ENCODE results near the gene SPATA13.

SPATA13 gene

GRCh38 chr13:24183741-24184182, 23.2 kb downstream of the SPATA13 start:
- TF ChIP-seq CREB1 (IDR thresholded peaks at IDR 0.05; ENCODE audit: low read depth) (no peak), NFIC (IDR thresholded peaks at IDR 0.05) (no peak), TCF12 (IDR thresholded peaks at IDR 0.05; ENCODE audit: low read depth) (no peak), CEBPB (IDR thresholded peaks at IDR 0.05) (no peak), ZBTB7A (IDR thresholded peaks at IDR 0.05; ENCODE audit: low read depth) (no peak), EGR1 (IDR thresholded peaks at IDR 0.05) (no peak), TAF1 (IDR thresholded peaks at IDR 0.05; ENCODE audit: low read depth) (no peak), YY1 (IDR thresholded peaks at IDR 0.05; ENCODE audit: low read depth) (no peak), TEAD4 (IDR thresholded peaks at IDR 0.05) (no peak), FOXM1 (IDR thresholded peaks at IDR 0.05; ENCODE audit: borderline replicate concordance, low read depth) (no peak), REST (IDR thresholded peaks at IDR 0.05; ENCODE audit: low read depth) (no peak)
- TF ChIP-seq, protein P1, sequence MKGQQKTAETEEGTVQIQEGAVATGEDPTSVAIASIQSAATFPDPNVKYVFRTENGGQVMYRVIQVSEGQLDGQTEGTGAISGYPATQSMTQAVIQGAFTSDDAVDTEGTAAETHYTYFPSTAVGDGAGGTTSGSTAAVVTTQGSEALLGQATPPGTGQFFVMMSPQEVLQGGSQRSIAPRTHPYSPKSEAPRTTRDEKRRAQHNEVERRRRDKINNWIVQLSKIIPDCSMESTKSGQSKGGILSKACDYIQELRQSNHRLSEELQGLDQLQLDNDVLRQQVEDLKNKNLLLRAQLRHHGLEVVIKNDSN (IDR thresholded peaks at IDR 0.05): no peak
- TF ChIP-seq, protein P2, sequence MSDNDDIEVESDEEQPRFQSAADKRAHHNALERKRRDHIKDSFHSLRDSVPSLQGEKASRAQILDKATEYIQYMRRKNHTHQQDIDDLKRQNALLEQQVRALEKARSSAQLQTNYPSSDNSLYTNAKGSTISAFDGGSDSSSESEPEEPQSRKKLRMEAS (IDR thresholded peaks at IDR 0.05): no peak

GRCh38 chr13:24184265-24184841, 23.8 kb downstream of the SPATA13 start:
- TF ChIP-seq RAD21 (IDR thresholded peaks at IDR 0.05; ENCODE audit: low read depth) (no peak), NFIC (IDR thresholded peaks at IDR 0.05) (no peak), REST (IDR thresholded peaks at IDR 0.05; ENCODE audit: low read depth) (no peak), EGR1 (IDR thresholded peaks at IDR 0.05) (no peak), CEBPB (IDR thresholded peaks at IDR 0.05) (no peak), ZBTB7A (IDR thresholded peaks at IDR 0.05; ENCODE audit: low read depth) (no peak)
- TF ChIP-seq, protein P2 (IDR thresholded peaks at IDR 0.05): no peak

DNA sequence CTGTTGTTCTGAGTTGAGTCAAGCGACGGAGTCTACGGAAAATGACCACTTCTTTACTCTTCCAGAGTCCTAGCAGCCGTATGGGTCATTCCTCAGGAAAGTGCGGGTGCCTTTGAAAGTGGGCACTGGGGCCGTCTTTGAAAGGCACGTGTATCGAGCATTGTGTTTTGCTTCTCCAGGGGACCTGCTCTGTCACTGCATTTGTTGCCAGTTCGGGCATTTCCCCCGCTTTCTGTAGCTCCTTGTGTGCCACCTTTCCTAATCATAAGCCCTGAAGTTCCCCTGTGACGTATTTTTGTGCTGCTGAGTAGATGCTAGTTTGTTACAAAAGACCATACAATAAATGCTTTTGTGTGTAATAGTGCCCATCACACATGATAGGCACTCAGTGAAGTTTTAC, 24.4 kb downstream of the SPATA13 start:
- TF ChIP-seq, protein P1 (IDR thresholded peaks at IDR 0.05): no peak
- no peak for TF ChIP-seq EP300 (IDR thresholded peaks at IDR 0.05; ENCODE audit: borderline replicate concordance)
- no peak for TF ChIP-seq RAD21 (IDR thresholded peaks at IDR 0.05; ENCODE audit: low read depth)
- no peak for TF ChIP-seq EGR1 (IDR thresholded peaks at IDR 0.05)
- no peak for TF ChIP-seq TCF12 (IDR thresholded peaks at IDR 0.05; ENCODE audit: low read depth)
- no peak for TF ChIP-seq NFIC (IDR thresholded peaks at IDR 0.05)

DNA sequence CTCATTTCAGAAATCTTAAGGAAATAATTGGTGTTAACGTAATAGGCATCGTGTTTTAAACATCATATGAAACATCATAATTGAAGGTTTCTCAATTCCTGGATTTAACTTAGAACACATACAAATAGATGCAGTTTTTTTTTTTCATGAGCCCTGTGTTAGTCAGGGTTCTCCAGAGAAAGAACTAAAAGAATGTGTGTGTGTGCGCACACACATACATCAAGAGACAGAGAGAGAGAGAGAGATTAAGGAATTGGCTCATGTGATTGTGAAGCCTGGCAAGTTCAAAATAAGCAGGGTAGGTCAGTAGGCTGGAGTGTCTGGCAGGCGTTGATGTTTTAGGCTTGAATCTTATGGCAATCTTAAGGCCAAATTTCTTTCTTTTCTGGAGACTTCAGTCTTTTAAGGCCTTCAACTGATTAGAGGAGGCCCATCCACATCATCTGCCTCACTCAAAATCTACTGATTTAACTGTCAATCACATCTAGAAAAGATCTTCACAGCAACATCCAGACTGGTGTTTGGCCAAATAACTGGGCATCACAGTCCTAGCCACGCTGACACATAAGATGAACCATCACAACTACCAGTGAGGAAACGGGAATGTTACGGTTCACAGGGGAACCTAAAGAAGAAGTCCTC, 25.2 kb downstream of the SPATA13 start:
- TF ChIP-seq ZBTB7A (IDR thresholded peaks at IDR 0.05; ENCODE audit: low read depth): no peak
- no peak for TF ChIP-seq YY1 (IDR thresholded peaks at IDR 0.05; ENCODE audit: low read depth)

DNA sequence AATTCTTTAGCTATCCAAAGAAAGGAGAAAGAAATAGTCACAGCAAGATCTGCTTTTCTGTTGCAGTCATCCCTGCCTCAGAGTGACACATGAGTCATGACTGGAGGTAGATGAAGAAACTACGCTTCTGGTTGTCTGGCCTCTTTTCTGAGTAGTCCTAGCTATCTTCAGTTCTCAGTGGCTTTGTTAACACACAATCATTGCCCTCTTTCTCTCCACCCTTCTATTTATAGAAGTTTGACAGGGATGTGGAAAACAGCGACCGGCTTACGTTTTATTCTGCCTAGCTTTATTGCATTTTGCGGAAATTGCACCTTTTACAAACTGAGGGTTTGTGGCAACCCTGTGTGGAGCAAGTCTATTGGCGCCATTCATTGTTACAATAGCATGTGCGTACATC, 26.7 kb downstream of the SPATA13 start:
- no peak for TF ChIP-seq TAF1 (IDR thresholded peaks at IDR 0.05; ENCODE audit: low read depth)
- TF ChIP-seq, protein P1 (IDR thresholded peaks at IDR 0.05): no peak
- no peak for TF ChIP-seq REST (IDR thresholded peaks at IDR 0.05; ENCODE audit: low read depth)
- no peak for TF ChIP-seq CEBPB (IDR thresholded peaks at IDR 0.05)
- no peak for TF ChIP-seq NFIC (IDR thresholded peaks at IDR 0.05)
- TF ChIP-seq, protein P2 (IDR thresholded peaks at IDR 0.05): no peak
- no peak for TF ChIP-seq TCF12 (IDR thresholded peaks at IDR 0.05; ENCODE audit: low read depth)
- TF ChIP-seq EGR1 (IDR thresholded peaks at IDR 0.05): no peak
- no peak for TF ChIP-seq EP300 (IDR thresholded peaks at IDR 0.05; ENCODE audit: borderline replicate concordance)
- no peak for TF ChIP-seq FOXM1 (IDR thresholded peaks at IDR 0.05; ENCODE audit: borderline replicate concordance, low read depth)
- no peak for TF ChIP-seq TEAD4 (IDR thresholded peaks at IDR 0.05)
- TF ChIP-seq RAD21 (IDR thresholded peaks at IDR 0.05; ENCODE audit: low read depth): no peak
- TF ChIP-seq ZBTB7A (IDR thresholded peaks at IDR 0.05; ENCODE audit: low read depth): no peak
- no peak for TF ChIP-seq YY1 (IDR thresholded peaks at IDR 0.05; ENCODE audit: low read depth)
- TF ChIP-seq CREB1 (IDR thresholded peaks at IDR 0.05; ENCODE audit: low read depth): no peak
